ENCODE results near the gene DNAJC15.

DNAJC15 gene

DNA sequence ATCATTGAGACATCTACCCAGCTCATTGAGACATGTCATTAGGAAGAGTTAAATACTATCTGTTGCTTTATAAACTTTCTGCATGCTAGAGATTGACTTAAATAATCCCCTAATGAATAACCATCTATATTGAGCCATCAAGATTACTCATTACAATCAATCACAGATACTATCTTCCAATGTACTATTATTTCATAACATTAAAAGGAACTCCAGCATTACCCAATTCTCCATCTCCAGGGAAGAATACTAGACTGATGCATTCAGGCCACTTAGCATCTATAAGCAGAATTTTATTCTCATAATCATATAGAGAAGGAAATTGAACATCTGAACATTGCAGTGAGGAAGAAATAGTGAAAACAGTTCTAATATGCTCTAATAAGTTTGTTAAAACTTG is 39.4 kb upstream of the DNAJC15 start:
- H3K27me3 ChIP-seq (ENCODE audit: insufficient read depth, poor library complexity, severe bottlenecking), result no peaks in the 10 kb centered on the region
- no peak for ATAC-seq (ENCODE audit: low read depth)

DNA sequence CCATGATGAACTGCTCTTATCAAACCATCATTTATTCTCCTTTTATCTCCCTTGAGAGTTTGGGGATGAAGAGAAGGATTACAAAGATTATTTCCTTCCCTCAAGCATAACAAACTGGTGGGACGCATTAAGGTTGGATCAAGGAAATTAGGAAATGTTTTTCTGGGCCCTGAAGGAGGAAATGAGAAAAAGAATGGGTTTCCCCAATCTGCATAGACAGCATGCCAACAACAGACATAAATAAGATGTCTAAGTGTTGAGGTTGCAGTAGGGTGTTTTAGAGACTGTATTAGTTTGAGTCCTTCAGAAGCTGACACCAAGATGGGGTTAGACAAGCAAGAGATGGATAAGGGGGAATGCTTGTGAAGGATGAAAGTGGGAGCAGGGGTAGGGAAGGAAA is 38.7 kb upstream of the DNAJC15 start:
- Histone ChIP-seq H3K9me3 (ENCODE audit: severe bottlenecking) (no peaks in the 10 kb centered on the region), H3K4me1 (ENCODE audit: insufficient read depth, poor library complexity, severe bottlenecking) (peaks cover 12% of the 10 kb centered on the region), H3K4me3 (ENCODE audit: severe bottlenecking) (no peak overlapping the region), H3K27ac (ENCODE audit: poor library complexity, severe bottlenecking) (no peak overlapping the region), H3K27me3 (ENCODE audit: insufficient read depth, poor library complexity, severe bottlenecking) (no peaks in the 10 kb centered on the region), H3K36me3 (ENCODE audit: low read depth) (no peaks in the 10 kb centered on the region)
- no peak for ATAC-seq (ENCODE audit: low read depth)
- TF ChIP-seq, protein P1, sequence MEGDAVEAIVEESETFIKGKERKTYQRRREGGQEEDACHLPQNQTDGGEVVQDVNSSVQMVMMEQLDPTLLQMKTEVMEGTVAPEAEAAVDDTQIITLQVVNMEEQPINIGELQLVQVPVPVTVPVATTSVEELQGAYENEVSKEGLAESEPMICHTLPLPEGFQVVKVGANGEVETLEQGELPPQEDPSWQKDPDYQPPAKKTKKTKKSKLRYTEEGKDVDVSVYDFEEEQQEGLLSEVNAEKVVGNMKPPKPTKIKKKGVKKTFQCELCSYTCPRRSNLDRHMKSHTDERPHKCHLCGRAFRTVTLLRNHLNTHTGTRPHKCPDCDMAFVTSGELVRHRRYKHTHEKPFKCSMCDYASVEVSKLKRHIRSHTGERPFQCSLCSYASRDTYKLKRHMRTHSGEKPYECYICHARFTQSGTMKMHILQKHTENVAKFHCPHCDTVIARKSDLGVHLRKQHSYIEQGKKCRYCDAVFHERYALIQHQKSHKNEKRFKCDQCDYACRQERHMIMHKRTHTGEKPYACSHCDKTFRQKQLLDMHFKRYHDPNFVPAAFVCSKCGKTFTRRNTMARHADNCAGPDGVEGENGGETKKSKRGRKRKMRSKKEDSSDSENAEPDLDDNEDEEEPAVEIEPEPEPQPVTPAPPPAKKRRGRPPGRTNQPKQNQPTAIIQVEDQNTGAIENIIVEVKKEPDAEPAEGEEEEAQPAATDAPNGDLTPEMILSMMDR (IDR thresholded peaks at IDR 0.05; ENCODE audit: poor library complexity, severe bottlenecking), result no peak
- no peak for DNase-seq (ENCODE audit: low spot score)

More for the DNA sequence above, 39.4 kb upstream of the DNAJC15 start:
- TF ChIP-seq, protein P1 (IDR thresholded peaks at IDR 0.05; ENCODE audit: poor library complexity, severe bottlenecking), result no peak
- Histone ChIP-seq H3K4me1 (ENCODE audit: insufficient read depth, poor library complexity, severe bottlenecking) (peaks cover 12% of the 10 kb centered on the region), H3K36me3 (ENCODE audit: low read depth) (no peaks in the 10 kb centered on the region), H3K9me3 (ENCODE audit: severe bottlenecking) (no peaks in the 10 kb centered on the region), H3K27ac (ENCODE audit: poor library complexity, severe bottlenecking) (no peak overlapping the region), H3K4me3 (ENCODE audit: severe bottlenecking) (no peak overlapping the region)
- no peak for DNase-seq (ENCODE audit: low spot score)

DNA sequence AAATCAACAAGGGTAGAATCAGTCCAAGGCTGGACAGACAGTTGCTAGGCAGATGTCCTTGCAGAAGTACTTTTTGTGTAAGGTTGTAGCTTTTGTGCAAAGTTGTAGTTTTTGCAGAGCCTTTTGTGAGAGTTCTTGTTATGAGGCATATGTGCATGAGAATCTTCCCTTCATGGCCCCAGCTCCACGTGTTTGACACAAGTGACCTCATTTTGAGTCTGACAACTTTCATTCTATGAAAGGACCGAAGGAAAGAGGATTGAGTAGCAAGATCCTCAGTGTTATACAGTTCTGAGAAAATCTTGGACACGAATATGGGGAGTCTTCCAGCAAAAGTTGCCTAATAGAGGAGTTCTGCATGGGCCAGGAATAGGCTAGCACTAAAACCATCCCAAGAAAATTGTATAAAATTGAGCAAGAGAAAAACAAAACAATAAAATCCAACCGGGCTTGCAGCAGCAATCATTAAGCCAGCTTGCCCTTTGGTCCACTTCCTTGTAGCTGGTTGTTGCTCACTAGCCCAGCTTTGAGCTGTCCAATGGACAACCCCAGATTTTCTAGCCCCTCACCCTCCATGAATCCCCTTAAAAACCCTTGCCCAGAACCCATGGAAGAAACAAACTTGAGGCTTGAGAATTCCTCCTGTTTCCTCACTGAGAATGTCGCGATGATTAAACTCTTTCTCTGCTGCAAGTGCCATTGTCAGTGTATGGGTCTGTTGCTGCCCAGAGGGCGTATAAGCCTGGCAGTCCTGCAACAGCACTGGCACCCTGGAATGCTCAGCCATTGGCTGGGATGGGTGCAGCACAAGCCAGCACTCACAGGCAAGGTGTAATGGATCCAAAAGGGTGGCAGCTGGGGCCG is 37.8 kb upstream of the DNAJC15 start:
- Histone ChIP-seq H3K4me3 (ENCODE audit: severe bottlenecking) (no peak overlapping the region), H3K27me3 (ENCODE audit: insufficient read depth, poor library complexity, severe bottlenecking) (no peaks in the 10 kb centered on the region), H3K36me3 (ENCODE audit: low read depth) (no peaks in the 10 kb centered on the region), H3K4me1 (ENCODE audit: insufficient read depth, poor library complexity, severe bottlenecking) (peaks cover 19% of the 10 kb centered on the region), H3K27ac (ENCODE audit: poor library complexity, severe bottlenecking) (no peak overlapping the region), H3K9me3 (ENCODE audit: severe bottlenecking) (no peaks in the 10 kb centered on the region)
- no peak for ATAC-seq (ENCODE audit: low read depth)
- no peak for DNase-seq (ENCODE audit: low spot score)
- TF ChIP-seq, protein P1 (IDR thresholded peaks at IDR 0.05; ENCODE audit: poor library complexity, severe bottlenecking), result no peak

DNA sequence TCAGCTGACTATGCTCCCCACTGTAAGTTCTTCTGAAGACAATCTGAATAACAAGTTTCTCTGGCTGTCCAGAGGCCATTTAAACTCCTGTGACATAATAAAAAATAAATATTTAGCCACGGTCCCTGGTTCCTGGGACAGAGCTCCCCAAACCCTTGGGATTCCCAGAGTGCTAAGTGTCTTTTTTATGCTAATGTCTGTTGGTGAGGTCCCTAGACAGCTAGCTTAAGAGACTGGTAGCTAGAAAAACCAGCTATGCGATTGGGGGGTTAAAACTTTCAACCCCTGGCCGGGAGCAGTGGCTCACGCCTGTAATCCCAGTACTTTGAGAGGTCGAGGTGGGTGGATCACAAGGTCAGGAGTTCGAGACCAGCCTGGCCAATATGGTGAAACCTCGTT is 37.2 kb upstream of the DNAJC15 start:
- Histone ChIP-seq H3K27ac (ENCODE audit: poor library complexity, severe bottlenecking) (no peak overlapping the region), H3K36me3 (ENCODE audit: low read depth) (no peaks in the 10 kb centered on the region), H3K27me3 (ENCODE audit: insufficient read depth, poor library complexity, severe bottlenecking) (no peaks in the 10 kb centered on the region), H3K9me3 (ENCODE audit: severe bottlenecking) (no peaks in the 10 kb centered on the region), H3K4me3 (ENCODE audit: severe bottlenecking) (no peak overlapping the region), H3K4me1 (ENCODE audit: insufficient read depth, poor library complexity, severe bottlenecking) (peaks cover 22% of the 10 kb centered on the region)
- ATAC-seq (ENCODE audit: low read depth) (no peak), DNase-seq (ENCODE audit: low spot score) (no peak)
- TF ChIP-seq, protein P1 (IDR thresholded peaks at IDR 0.05; ENCODE audit: poor library complexity, severe bottlenecking), result no peak

Measured in RWPE2 (cell line).